ENCODE results near the gene UTP14C. TPM values are rescaled to one million over a fixed set of nuclear protein-coding genes. Genes with fewer than 3 reads are reported as not detected.

Gene UTP14C
- total RNA-seq, 1 experiment from 2014 or later, result 11.8 TPM

GRCh38 chr13:52047463-52047862, 23.0 kb downstream of the UTP14C start:
- Mint-ChIP-seq H3K27ac (ENCODE audit: unreplicated experiment) (no peak overlapping the region), H3K4me3 (ENCODE audit: unreplicated experiment) (no peak overlapping the region), H3K4me1 (ENCODE audit: low read depth, unreplicated experiment) (peaks cover 6% of the 10 kb centered on the region), H3K9me3 (ENCODE audit: unreplicated experiment) (peaks cover 6% of the 10 kb centered on the region), H3K36me3 (ENCODE audit: insufficient read depth, unreplicated experiment) (no peaks in the 10 kb centered on the region), H3K27me3 (ENCODE audit: insufficient read depth, unreplicated experiment) (no peaks in the 10 kb centered on the region)
- intact Hi-C loops (cut with micrococcal nuclease; ENCODE audit: unreplicated experiment), result no loop called here
- no peak for DNase-seq
- no peak for TF ChIP-seq CTCF (IDR thresholded peaks at IDR 0.05; ENCODE audit: insufficient read depth in 1 of 2, low read depth in 1 of 2, low read length in 1 of 2, severe bottlenecking in 1 of 2, unreplicated experiment in 1 of 2)
- CTCF ChIA-PET, result no interaction called here
- H3K4me1 ChIP-seq, result peaks cover 5% of the 10 kb centered on the region; the same call in 1 of the 2 replicates
- H3K27me3 ChIP-seq (replicated peaks; ENCODE audit: control insufficient read depth, insufficient read depth, low read length), result no peaks in the 10 kb centered on the region
- no TSS peak for BruUV-seq (replicated peaks)
- peaks cover 3% of the 10 kb centered on the region; the same call in 1 of the 2 replicates for H3K9me3 ChIP-seq
- POLR2A ChIA-PET, result no interaction called here
- no peaks in the 10 kb centered on the region for H3K36me3 ChIP-seq (ENCODE audit: control insufficient read depth, insufficient read depth, low read length)
- no peak overlapping the region for H3K4me3 ChIP-seq (ENCODE audit: low read depth, low read length)

GRCh38 chr13:52048516-52048915, 24.0 kb downstream of the UTP14C start:
- POLR2A ChIA-PET, result no interaction called here
- Mint-ChIP-seq H3K9me3 (ENCODE audit: unreplicated experiment) (peaks cover 6% of the 10 kb centered on the region), H3K4me3 (ENCODE audit: unreplicated experiment) (no peak overlapping the region), H3K4me1 (ENCODE audit: low read depth, unreplicated experiment) (peaks cover 6% of the 10 kb centered on the region), H3K27ac (ENCODE audit: unreplicated experiment) (no peak overlapping the region), H3K36me3 (ENCODE audit: insufficient read depth, unreplicated experiment) (no peaks in the 10 kb centered on the region), H3K27me3 (ENCODE audit: insufficient read depth, unreplicated experiment) (no peaks in the 10 kb centered on the region)
- Histone ChIP-seq H3K9me3 (peaks cover 3% of the 10 kb centered on the region; the same call in 1 of the 2 replicates), H3K4me3 (ENCODE audit: low read depth, low read length) (no peak overlapping the region), H3K36me3 (ENCODE audit: control insufficient read depth, insufficient read depth, low read length) (no peaks in the 10 kb centered on the region), H3K4me1 (peaks cover 5% of the 10 kb centered on the region; the same call in 1 of the 2 replicates), H3K27me3 (replicated peaks; ENCODE audit: control insufficient read depth, insufficient read depth, low read length) (no peaks in the 10 kb centered on the region)
- no TSS peak for BruUV-seq (replicated peaks)
- intact Hi-C loops (cut with micrococcal nuclease; ENCODE audit: unreplicated experiment), result no loop called here
- CTCF ChIA-PET, result no interaction called here
- no peak for DNase-seq
- TF ChIP-seq CTCF (IDR thresholded peaks at IDR 0.05; ENCODE audit: insufficient read depth in 1 of 2, low read depth in 1 of 2, low read length in 1 of 2, severe bottlenecking in 1 of 2, unreplicated experiment in 1 of 2), result no peak

GRCh38 chr13:52051400-52051799, 26.9 kb downstream of the UTP14C start:
- H3K27me3 ChIP-seq (replicated peaks; ENCODE audit: control insufficient read depth, insufficient read depth, low read length), result no peaks in the 10 kb centered on the region
- Mint-ChIP-seq H3K9me3 (ENCODE audit: unreplicated experiment) (peaks cover 6% of the 10 kb centered on the region), H3K4me3 (ENCODE audit: unreplicated experiment) (no peak overlapping the region), H3K27me3 (ENCODE audit: insufficient read depth, unreplicated experiment) (no peaks in the 10 kb centered on the region), H3K27ac (ENCODE audit: unreplicated experiment) (no peak overlapping the region), H3K4me1 (ENCODE audit: low read depth, unreplicated experiment) (peaks cover 6% of the 10 kb centered on the region), H3K36me3 (ENCODE audit: insufficient read depth, unreplicated experiment) (no peaks in the 10 kb centered on the region)
- POLR2A ChIA-PET, result no interaction called here
- DNase-seq, result no peak
- CTCF ChIA-PET, result no interaction called here
- no peak overlapping the region for H3K4me3 ChIP-seq (ENCODE audit: low read depth, low read length)
- no peak for TF ChIP-seq CTCF (IDR thresholded peaks at IDR 0.05; ENCODE audit: insufficient read depth in 1 of 2, low read depth in 1 of 2, low read length in 1 of 2, severe bottlenecking in 1 of 2, unreplicated experiment in 1 of 2)
- no peaks in the 10 kb centered on the region for H3K4me1 ChIP-seq
- no TSS peak for BruUV-seq (replicated peaks)
- no peaks in the 10 kb centered on the region for H3K36me3 ChIP-seq (ENCODE audit: control insufficient read depth, insufficient read depth, low read length)
- intact Hi-C loops (cut with micrococcal nuclease; ENCODE audit: unreplicated experiment), result no loop called here
- peaks cover 3% of the 10 kb centered on the region; the same call in 1 of the 2 replicates for H3K9me3 ChIP-seq

All from Caco-2 (cell line).